Parathyroid adenoma (tissue), 2 donors: ENCODE measurements around the gene ARHGAP26.

Experiments
- H2AFZ ChIP-seq: fragments of 300-600 bp; sonication (generic); one replicate; pipeline ENCODE4 v1.7.0; 2017; ENCODE audit warnings: antibody characterized with exemption, mild to moderate bottlenecking
- H3K27ac ChIP-seq: fragments of 300-600 bp; sonication (generic); one replicate; pipeline ENCODE4 v1.7.0; 2017
- H3K27me3 ChIP-seq: fragments of 300-600 bp; sonication (generic); one replicate; pipeline ENCODE4 v1.7.0; 2017; ENCODE audit warnings: low read length; ENCODE audit not compliant: control insufficient read depth, insufficient read depth
- H3K36me3 ChIP-seq: fragments of 300-600 bp; sonication (generic); one replicate; pipeline ENCODE4 v1.7.0; 2017; ENCODE audit warnings: low read length; ENCODE audit not compliant: control insufficient read depth, insufficient read depth
- H3K4me1 ChIP-seq: fragments of 300-600 bp; sonication (generic); one replicate; pipeline ENCODE4 v1.7.0; 2017; ENCODE audit warnings: control low read depth
- H3K4me2 ChIP-seq: fragments of 300-600 bp; sonication (generic); one replicate; pipeline ENCODE4 v1.7.0; 2017; ENCODE audit warnings: low read length
- H3K4me3 ChIP-seq: fragments of 300-600 bp; sonication (generic); one replicate; pipeline ENCODE4 v1.7.0; 2017; ENCODE audit warnings: low read depth, low read length
- H3K79me2 ChIP-seq: fragments of 300-600 bp; sonication (generic); one replicate; pipeline ENCODE4 v1.7.0; 2017; ENCODE audit warnings: control low read depth
- H3K9ac ChIP-seq: fragments of 300-600 bp; sonication (generic); one replicate; pipeline ENCODE4 v1.7.0; 2017; ENCODE audit warnings: mild to moderate bottlenecking
- H3K9me3 ChIP-seq: fragments of 300-600 bp; sonication (generic); one replicate; pipeline ENCODE4 v1.7.0; 2017; ENCODE audit warnings: low read length; ENCODE audit not compliant: control insufficient read depth
- TF ChIP-seq, protein P1 (sequence below): fragments of 300-600 bp; sonication (generic); IDR thresholded peaks from one replicate; pipeline ENCODE4 v1.7.0; 2017; ENCODE audit warnings: antibody characterized with exemption, mild to moderate bottlenecking
- donor health status: primary hyperparathyroidism.

The ARHGAP26 gene

DNA sequence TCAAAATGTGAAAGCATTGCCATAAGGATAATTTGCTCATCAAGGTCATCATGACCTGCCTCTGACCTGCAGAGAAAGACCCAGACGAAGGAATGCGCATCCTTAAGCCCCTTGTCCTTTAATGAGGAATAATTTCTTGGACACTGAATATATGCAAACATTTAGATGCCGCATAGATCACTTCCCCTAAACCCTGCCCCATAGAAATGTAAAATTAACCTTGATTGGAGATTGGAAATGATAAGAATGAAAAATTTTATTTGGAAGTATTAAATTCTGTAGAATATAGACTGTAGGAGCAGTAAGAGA is 233.1 kb downstream of the ARHGAP26 start:
- TF ChIP-seq, protein P1, sequence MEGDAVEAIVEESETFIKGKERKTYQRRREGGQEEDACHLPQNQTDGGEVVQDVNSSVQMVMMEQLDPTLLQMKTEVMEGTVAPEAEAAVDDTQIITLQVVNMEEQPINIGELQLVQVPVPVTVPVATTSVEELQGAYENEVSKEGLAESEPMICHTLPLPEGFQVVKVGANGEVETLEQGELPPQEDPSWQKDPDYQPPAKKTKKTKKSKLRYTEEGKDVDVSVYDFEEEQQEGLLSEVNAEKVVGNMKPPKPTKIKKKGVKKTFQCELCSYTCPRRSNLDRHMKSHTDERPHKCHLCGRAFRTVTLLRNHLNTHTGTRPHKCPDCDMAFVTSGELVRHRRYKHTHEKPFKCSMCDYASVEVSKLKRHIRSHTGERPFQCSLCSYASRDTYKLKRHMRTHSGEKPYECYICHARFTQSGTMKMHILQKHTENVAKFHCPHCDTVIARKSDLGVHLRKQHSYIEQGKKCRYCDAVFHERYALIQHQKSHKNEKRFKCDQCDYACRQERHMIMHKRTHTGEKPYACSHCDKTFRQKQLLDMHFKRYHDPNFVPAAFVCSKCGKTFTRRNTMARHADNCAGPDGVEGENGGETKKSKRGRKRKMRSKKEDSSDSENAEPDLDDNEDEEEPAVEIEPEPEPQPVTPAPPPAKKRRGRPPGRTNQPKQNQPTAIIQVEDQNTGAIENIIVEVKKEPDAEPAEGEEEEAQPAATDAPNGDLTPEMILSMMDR = no peak
- H3K9me3 ChIP-seq = no peaks in the 10 kb centered on the region
- peak overlapping the region; percentile 36 for H3K4me2 ChIP-seq
- no peak overlapping the region for H3K9ac ChIP-seq
- H3K27me3 ChIP-seq = no peaks in the 10 kb centered on the region
- peaks cover 9% of the 10 kb centered on the region for H3K4me1 ChIP-seq
- H3K36me3 ChIP-seq = no peaks in the 10 kb centered on the region
- H2AFZ ChIP-seq = no peak overlapping the region
- no peak overlapping the region for H3K4me3 ChIP-seq
- peak overlapping the region; percentile 65 for H3K27ac ChIP-seq
- H3K79me2 ChIP-seq = no peaks in the 10 kb centered on the region

DNA sequence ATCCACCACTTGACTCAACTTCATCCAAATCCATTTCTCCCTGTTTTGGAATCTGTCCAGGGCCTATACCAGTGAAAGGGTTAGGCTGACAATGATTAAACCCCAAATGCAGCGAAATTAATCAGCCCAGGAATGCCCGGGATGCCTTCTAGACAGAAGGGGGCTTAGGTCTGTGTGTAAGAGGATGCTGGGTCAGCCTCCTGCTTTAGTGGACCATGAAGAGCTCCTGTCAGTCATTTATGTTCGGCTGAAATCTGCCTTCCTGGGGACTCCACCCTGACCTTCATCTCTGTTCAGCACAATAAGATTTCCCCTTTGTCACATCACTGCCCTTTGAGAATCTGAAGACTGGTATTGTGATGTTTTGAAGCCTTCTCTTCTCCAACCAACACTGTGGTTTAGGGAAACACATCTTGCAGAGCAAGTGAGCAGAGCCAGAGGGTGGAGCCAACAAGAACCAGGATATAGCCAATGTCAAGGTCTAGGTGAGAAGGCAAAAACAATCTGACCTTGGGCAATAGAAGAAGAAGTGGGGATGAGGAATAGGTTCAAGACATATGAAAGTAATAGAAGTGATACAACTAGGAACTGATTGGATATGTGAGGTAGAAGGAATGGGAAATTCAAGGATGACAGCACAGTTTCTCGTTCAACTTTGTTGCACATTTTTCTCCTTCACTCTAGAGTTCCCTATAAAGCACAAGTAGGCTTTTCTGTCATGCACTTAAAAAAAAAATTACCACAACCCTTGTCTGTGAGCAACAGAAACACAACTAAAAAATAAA is 234.4 kb downstream of the ARHGAP26 start:
- H3K79me2 ChIP-seq = no peaks in the 10 kb centered on the region
- H2AFZ ChIP-seq = no peak overlapping the region
- H3K4me1 ChIP-seq = peaks cover 9% of the 10 kb centered on the region
- H3K4me2 ChIP-seq = no peak overlapping the region
- TF ChIP-seq, protein P1 = no peak
- no peak overlapping the region for H3K27ac ChIP-seq
- no peaks in the 10 kb centered on the region for H3K9me3 ChIP-seq
- no peaks in the 10 kb centered on the region for H3K36me3 ChIP-seq
- H3K9ac ChIP-seq = no peak overlapping the region
- H3K4me3 ChIP-seq = no peak overlapping the region
- no peaks in the 10 kb centered on the region for H3K27me3 ChIP-seq

DNA sequence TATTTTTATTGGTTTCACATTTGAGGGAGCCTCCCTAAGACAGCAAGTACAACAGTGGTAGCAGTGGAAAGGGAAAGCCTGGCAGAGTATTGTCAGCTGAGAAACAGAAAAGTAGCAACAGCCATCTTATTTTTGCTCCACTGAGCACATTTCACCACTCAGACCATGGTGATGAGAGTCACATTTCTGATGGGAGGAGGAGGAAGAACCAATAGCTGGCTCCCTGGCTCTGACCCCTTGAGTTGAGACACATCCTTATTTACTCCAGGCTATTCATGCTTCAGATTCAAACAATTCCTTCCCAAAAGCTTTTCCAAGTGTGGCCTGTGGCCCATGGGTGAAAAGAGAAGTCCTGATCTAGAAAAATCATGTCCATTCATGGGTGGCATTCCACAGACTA is 236.3 kb downstream of the ARHGAP26 start:
- H2AFZ ChIP-seq = no peak overlapping the region
- TF ChIP-seq, protein P1 = no peak
- no peaks in the 10 kb centered on the region for H3K36me3 ChIP-seq
- H3K9ac ChIP-seq = no peak overlapping the region
- H3K27me3 ChIP-seq = no peaks in the 10 kb centered on the region
- no peaks in the 10 kb centered on the region for H3K9me3 ChIP-seq
- H3K4me1 ChIP-seq = peaks cover 9% of the 10 kb centered on the region
- no peak overlapping the region for H3K4me3 ChIP-seq
- no peak overlapping the region for H3K27ac ChIP-seq
- H3K4me2 ChIP-seq = no peak overlapping the region
- no peaks in the 10 kb centered on the region for H3K79me2 ChIP-seq

DNA sequence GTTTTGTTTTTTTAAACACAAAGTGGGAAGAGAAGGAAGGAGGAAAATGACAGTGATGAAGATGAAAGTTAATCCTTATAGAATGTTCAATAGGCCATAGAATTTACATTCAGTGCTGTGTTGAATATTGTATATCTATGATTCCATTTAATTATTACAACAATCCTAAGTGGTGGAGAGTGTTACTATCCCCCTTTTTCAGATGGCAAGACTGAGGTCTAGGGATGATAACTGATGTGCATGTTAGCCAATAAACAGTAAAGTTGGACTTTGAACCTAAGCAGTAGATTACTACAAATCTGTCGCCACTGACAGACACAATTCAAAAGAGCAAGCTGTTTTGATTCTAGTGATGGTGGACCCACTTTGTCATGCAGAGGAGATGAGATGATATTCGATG is 237.9 kb downstream of the ARHGAP26 start:
- no peak overlapping the region for H3K4me2 ChIP-seq
- H3K9me3 ChIP-seq = no peaks in the 10 kb centered on the region
- no peak overlapping the region for H3K9ac ChIP-seq
- H2AFZ ChIP-seq = no peak overlapping the region
- no peaks in the 10 kb centered on the region for H3K79me2 ChIP-seq
- H3K4me3 ChIP-seq = no peak overlapping the region
- no peaks in the 10 kb centered on the region for H3K27me3 ChIP-seq
- TF ChIP-seq, protein P1 = no peak
- peaks cover 3% of the 10 kb centered on the region for H3K4me1 ChIP-seq
- H3K27ac ChIP-seq = no peak overlapping the region
- no peaks in the 10 kb centered on the region for H3K36me3 ChIP-seq
